CD14-positive monocyte (primary cell): ENCODE results near the gene TPRG1. TPM values are rescaled to one million over a fixed set of nuclear protein-coding genes. Genes with fewer than 3 reads are reported as not detected.

ENCODE experiments used
- DNase-seq, 3 donors: peaks; one replicate each; pipeline ENCODE4 v3.0.0-alpha.2; 2011 to 2022
- H2AFZ ChIP-seq: 2 replicates; pipeline ENCODE4 v1.6.0; 2012; ENCODE audit warnings: mild to moderate bottlenecking, low read depth, low read length, inconsistent platforms; ENCODE audit not compliant: insufficient read depth, poor library complexity, severe bottlenecking
- H3K27ac ChIP-seq, 2 donors: 1 replicate in 1 of 2; 2 replicates in 1 of 2; pipeline ENCODE4 v1.5.1; 2012 to 2013; ENCODE audit warnings: low read length in 2 of 2, control low read depth in 1 of 2, inconsistent platforms in 1 of 2, low read depth in 1 of 2, mild to moderate bottlenecking in 1 of 2
- H3K27me3 ChIP-seq, 2 donors: one replicate each; pipeline versions ENCODE4 v1.6.0 to v1.6.1; 2011 to 2013; ENCODE audit warnings: low read length in 2 of 2; ENCODE audit not compliant: control insufficient read depth in 2 of 2, insufficient read depth in 2 of 2
- H3K36me3 ChIP-seq, 2 donors: replicated peaks in 1 of 2; 1 replicate in 1 of 2; 2 replicates in 1 of 2; pipeline versions ENCODE4 v1.5.1 to v1.6.1; 2012 to 2013; ENCODE audit warnings: low read length in 2 of 2, control low read depth in 1 of 2, inconsistent platforms in 1 of 2, mild to moderate bottlenecking in 1 of 2; ENCODE audit not compliant: insufficient read depth in 2 of 2, control insufficient read depth in 1 of 2
- H3K4me1 ChIP-seq, 2 donors: 1 replicate in 1 of 2; 2 replicates in 1 of 2; pipeline versions ENCODE4 v1.5.1 to v1.6.1; 2012 to 2013; ENCODE audit warnings: low read length in 2 of 2, control low read depth in 1 of 2, inconsistent platforms in 1 of 2, mild to moderate bottlenecking in 1 of 2, moderate library complexity in 1 of 2; ENCODE audit not compliant: insufficient read depth in 2 of 2, control insufficient read depth in 1 of 2
- H3K4me2 ChIP-seq: replicated peaks from 2 replicates; pipeline ENCODE3; 2012; ENCODE audit warnings: low read length, moderate library complexity, mild to moderate bottlenecking; ENCODE audit not compliant: poor library complexity, severe bottlenecking; ENCODE audit errors: extremely low read depth
- H3K4me3 ChIP-seq, 3 experiments: fragments of 200-600 bp in 1 of 3; sonication (generic) in 1 of 3; replicated peaks in 1 of 3; 1 replicate in 2 of 3; 2 replicates in 1 of 3; pipeline ENCODE4 v1.5.1; 2011 to 2013; ENCODE audit warnings: low read length in 3 of 3, mild to moderate bottlenecking in 3 of 3, control low read depth in 2 of 3, low read depth in 2 of 3, inconsistent platforms in 1 of 3, moderate library complexity in 1 of 3
- H3K79me2 ChIP-seq: 2 replicates; pipeline ENCODE4 v1.6.0; 2012; ENCODE audit warnings: mild to moderate bottlenecking, control low read depth, inconsistent platforms, low read length, moderate library complexity; ENCODE audit not compliant: insufficient read depth
- H3K9ac ChIP-seq: 2 replicates; pipeline ENCODE4 v1.6.0; 2017; ENCODE audit warnings: low read length, mild to moderate bottlenecking; ENCODE audit not compliant: insufficient read depth, poor library complexity, severe bottlenecking
- H3K9me3 ChIP-seq, 2 donors: replicated peaks in 1 of 2; 1 replicate in 1 of 2; 2 replicates in 1 of 2; pipeline versions ENCODE4 v1.5.1 to v1.6.1; 2012 to 2013; ENCODE audit warnings: low read length in 2 of 2, control low read depth in 1 of 2; ENCODE audit not compliant: control insufficient read depth in 1 of 2, insufficient read depth in 1 of 2
- H4K20me1 ChIP-seq: 2 replicates; pipeline ENCODE4 v1.6.0; 2012; ENCODE audit warnings: mild to moderate bottlenecking, low read length, control low read depth, moderate library complexity; ENCODE audit not compliant: insufficient read depth
- H3K27ac Mint-ChIP-seq, 7 donors: one replicate each; pipeline ENCODE4 v1.8.0; 2020; ENCODE audit warnings: mild to moderate bottlenecking in 7 of 7, mixed read lengths in 7 of 7, moderate library complexity in 6 of 7, inconsistent platforms in 2 of 7
- H3K27me3 Mint-ChIP-seq, 3 donors: one replicate each; pipeline ENCODE4 v1.8.0; 2021 to 2022; ENCODE audit warnings: low read depth in 3 of 3, mild to moderate bottlenecking in 3 of 3, mixed read lengths in 3 of 3, moderate library complexity in 3 of 3, inconsistent platforms in 1 of 3
- H3K36me3 Mint-ChIP-seq, 2 donors: one replicate each; pipeline ENCODE4 v1.8.0; 2020; ENCODE audit warnings: mixed read lengths in 2 of 2, inconsistent platforms in 1 of 2, mild to moderate bottlenecking in 1 of 2
- H3K4me1 Mint-ChIP-seq: one replicate; pipeline ENCODE4 v1.8.0; 2020; ENCODE audit warnings: mild to moderate bottlenecking, mixed read lengths
- H3K4me3 Mint-ChIP-seq, 2 donors: one replicate each; pipeline ENCODE4 v1.8.0; 2020; ENCODE audit warnings: mild to moderate bottlenecking in 2 of 2, mixed read lengths in 2 of 2, moderate library complexity in 1 of 2
- H3K9me3 Mint-ChIP-seq, 7 donors: one replicate each; pipeline ENCODE4 v1.8.0; 2020 to 2022; ENCODE audit warnings: mixed read lengths in 7 of 7, mild to moderate bottlenecking in 6 of 7, moderate library complexity in 6 of 7, inconsistent platforms in 2 of 7
- WGBS: methylation state at CpG from one replicate; pipeline ENCODE4 v1.1.5; 2013; ENCODE audit warnings: missing lambda C conversion rate; ENCODE audit not compliant: insufficient coverage; 5-methylcytosine and 5-hydroxymethylcytosine counted together
- intact Hi-C, 2 donors: fragments of 100-400 bp; cut with micrococcal nuclease; formaldehyde crosslinking; loops; one replicate each; pipeline versions ENCODE4 v1.15.0 to v1.15.1; 2023
- polyA plus RNA-seq, 3 donors: library from polyadenylated mRNA; depleted of rRNA in 1 of 3; unstranded in 2 of 3; stranded (reverse) in 1 of 3; fragments of 300-500 nt in 2 of 3; fragments of >200 nt in 1 of 3; fragmentation: Illumina TruSeq in 2 of 3; gene quantifications; 1 replicate in 2 of 3; 2 replicates in 1 of 3; pipeline ENCODE4 v1.2.3, GENCODE V29; 2012 to 2021
- TF ChIP-seq, protein P1 (sequence below): fragments of 200-600 bp; IDR thresholded peaks from one replicate; pipeline ENCODE4 v1.8.0; 2022; ENCODE audit warnings: antibody characterized with exemption, mild to moderate bottlenecking

Gene TPRG1
- polyA plus RNA-seq, 3 donors: 0.14 to 1.7 (median 0.55) TPM

DNA sequence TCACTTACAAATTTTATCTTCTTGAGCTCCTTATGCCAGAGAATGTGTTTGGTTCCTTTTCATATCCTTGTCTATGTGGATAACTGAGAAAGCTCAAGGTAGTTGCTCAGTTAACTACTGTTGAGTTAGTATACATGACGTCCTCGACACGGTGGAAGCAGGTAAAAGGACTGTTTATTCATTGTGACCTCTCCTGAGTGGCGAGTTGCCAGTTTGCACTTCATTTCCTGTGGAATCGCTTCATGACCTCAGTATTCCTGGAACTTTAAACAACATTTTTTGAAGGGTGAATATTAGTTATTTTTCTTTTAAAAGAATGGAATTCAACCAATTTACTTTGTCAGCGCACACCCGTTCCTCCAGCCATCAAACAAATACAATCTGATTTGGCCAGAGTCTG lies 1.2 kb upstream of the TPRG1 start:
- Histone ChIP-seq H2AFZ (no peak overlapping the region), H3K9ac (no peak overlapping the region), H3K27me3 (no peaks in the 10 kb centered on the region), H3K27ac (no peak overlapping the region), H3K4me3 (no peak overlapping the region), H3K4me2 (no peak overlapping the region), H3K9me3 (no peaks in the 10 kb centered on the region), H3K79me2 (no peaks in the 10 kb centered on the region), H4K20me1 (no peaks in the 10 kb centered on the region), H3K36me3 (no peaks in the 10 kb centered on the region), H3K4me1 (no peaks in the 10 kb centered on the region)
- no peaks in the 10 kb centered on the region for H3K36me3 Mint-ChIP-seq
- TF ChIP-seq, protein P1, sequence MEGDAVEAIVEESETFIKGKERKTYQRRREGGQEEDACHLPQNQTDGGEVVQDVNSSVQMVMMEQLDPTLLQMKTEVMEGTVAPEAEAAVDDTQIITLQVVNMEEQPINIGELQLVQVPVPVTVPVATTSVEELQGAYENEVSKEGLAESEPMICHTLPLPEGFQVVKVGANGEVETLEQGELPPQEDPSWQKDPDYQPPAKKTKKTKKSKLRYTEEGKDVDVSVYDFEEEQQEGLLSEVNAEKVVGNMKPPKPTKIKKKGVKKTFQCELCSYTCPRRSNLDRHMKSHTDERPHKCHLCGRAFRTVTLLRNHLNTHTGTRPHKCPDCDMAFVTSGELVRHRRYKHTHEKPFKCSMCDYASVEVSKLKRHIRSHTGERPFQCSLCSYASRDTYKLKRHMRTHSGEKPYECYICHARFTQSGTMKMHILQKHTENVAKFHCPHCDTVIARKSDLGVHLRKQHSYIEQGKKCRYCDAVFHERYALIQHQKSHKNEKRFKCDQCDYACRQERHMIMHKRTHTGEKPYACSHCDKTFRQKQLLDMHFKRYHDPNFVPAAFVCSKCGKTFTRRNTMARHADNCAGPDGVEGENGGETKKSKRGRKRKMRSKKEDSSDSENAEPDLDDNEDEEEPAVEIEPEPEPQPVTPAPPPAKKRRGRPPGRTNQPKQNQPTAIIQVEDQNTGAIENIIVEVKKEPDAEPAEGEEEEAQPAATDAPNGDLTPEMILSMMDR: no peak
- no CpG with 5 or more reads among the region's 7 CpGs for whole genome bisulfite sequencing
- H3K4me1 Mint-ChIP-seq: peaks cover 2% of the 10 kb centered on the region
- DNase-seq: no peak
- no peak overlapping the region for H3K27ac Mint-ChIP-seq
- intact Hi-C loops: no loop called here
- peaks cover 0 to 4% (median 0%) of the 10 kb centered on the region in 7 donors for H3K9me3 Mint-ChIP-seq
- no peak overlapping the region for H3K4me3 Mint-ChIP-seq
- H3K27me3 Mint-ChIP-seq: peaks cover 0 to 2% (median 2%) of the 10 kb centered on the region in 3 donors

- Histone ChIP-seq H3K27me3 (no peaks in the 10 kb centered on the region), H2AFZ (no peak overlapping the region), H3K27ac (no peak overlapping the region), H4K20me1 (no peaks in the 10 kb centered on the region), H3K9ac (no peak overlapping the region), H3K4me3 (no peak overlapping the region), H3K4me2 (no peak overlapping the region), H3K79me2 (no peaks in the 10 kb centered on the region), H3K4me1 (no peaks in the 10 kb centered on the region), H3K36me3 (no peaks in the 10 kb centered on the region), H3K9me3 (no peaks in the 10 kb centered on the region)
- Mint-ChIP-seq H3K9me3 (peaks cover 0 to 4% (median 2%) of the 10 kb centered on the region in 7 donors), H3K4me3 (no peak overlapping the region), H3K27ac (no peak overlapping the region), H3K4me1 (no peaks in the 10 kb centered on the region), H3K36me3 (no peaks in the 10 kb centered on the region), H3K27me3 (peaks cover 0 to 3% (median 1%) of the 10 kb centered on the region in 3 donors)
- DNase-seq: no peak
- intact Hi-C loops: no loop called here
- TF ChIP-seq, protein P1: no peak
- 96% methylated on average over 3 of the region's 8 CpGs for WGBS
These were observed 1.1 kb downstream of the TPRG1 start for GRCh38 chr3:189172668-189173419.
